HepG2 (cell line): Measurements from ENCODE around the gene PPP1R16B. TPM values are rescaled to one million over a fixed set of nuclear protein-coding genes. Genes with fewer than 3 reads are reported as not detected.
A peak's percentile ranks its signal among the peaks of the same experiment; 100 is the strongest.

ENCODE experiments used
- EED ChIP-seq: sonication (generic); formaldehyde crosslinking; IDR thresholded peaks from 2 replicates; pipeline ENCODE4 v1.5.0; 2020; ENCODE audit warnings: mild to moderate bottlenecking, missing genetic modification reagents
- ETV5 ChIP-seq: IDR thresholded peaks from 2 replicates; pipeline ENCODE4 v1.6.1; 2018; ENCODE audit warnings: missing biosample characterization, missing genetic modification reagents, inconsistent platforms, borderline replicate concordance
- HIVEP1 ChIP-seq: sonication (generic); formaldehyde crosslinking; IDR thresholded peaks from 2 replicates; pipeline ENCODE4 v1.4.0; 2020; ENCODE audit warnings: mild to moderate bottlenecking, missing genetic modification reagents
- KAT2B ChIP-seq: fragments of 150-350 bp; IDR thresholded peaks from 2 replicates; pipeline ENCODE4 v1.6.1; 2014; ENCODE audit warnings: low read depth, low read length, borderline replicate concordance
- KAT7 ChIP-seq: IDR thresholded peaks from 2 replicates; pipeline ENCODE4 v1.6.1; 2018; ENCODE audit warnings: borderline replicate concordance, missing compliant biosample characterization
- MTA3 ChIP-seq: sonication (generic); formaldehyde crosslinking; IDR thresholded peaks from 2 replicates; pipeline ENCODE4 v1.4.0; 2020; ENCODE audit warnings: missing genetic modification reagents
- MTF1 ChIP-seq: sonication (generic); formaldehyde crosslinking; IDR thresholded peaks from 2 replicates; pipeline ENCODE4 v1.5.0; 2020; ENCODE audit warnings: missing genetic modification reagents
- RARA ChIP-seq: IDR thresholded peaks from 2 replicates; pipeline ENCODE4 v1.6.1; 2016; ENCODE audit warnings: missing genetic modification reagents, missing compliant biosample characterization
- REL ChIP-seq: sonication (generic); formaldehyde crosslinking; conservative IDR thresholded peaks from 2 replicates; pipeline ENCODE4 v1.8.0; 2022; ENCODE audit warnings: mild to moderate bottlenecking, missing genetic modification reagents, moderate library complexity
- SALL1 ChIP-seq: sonication (generic); formaldehyde crosslinking; IDR thresholded peaks from 2 replicates; pipeline ENCODE4 v1.8.0; 2022; ENCODE audit warnings: mild to moderate bottlenecking, missing genetic modification reagents
- SIX4 ChIP-seq: sonication (generic); formaldehyde crosslinking; IDR thresholded peaks from 2 replicates; pipeline ENCODE4 v1.4.0; 2020; ENCODE audit warnings: missing genetic modification reagents
- TRIM24 ChIP-seq: sonication (generic); formaldehyde crosslinking; IDR thresholded peaks from 2 replicates; pipeline ENCODE4 v1.8.0; 2022; ENCODE audit warnings: mild to moderate bottlenecking, missing genetic modification reagents
- XBP1 ChIP-seq: sonication (generic); formaldehyde crosslinking; IDR thresholded peaks from 2 replicates; pipeline ENCODE4 v1.5.0; 2020; ENCODE audit warnings: missing genetic modification reagents
- ZFP37 ChIP-seq: sonication (generic); formaldehyde crosslinking; IDR thresholded peaks from 2 replicates; pipeline ENCODE4 v1.4.0; 2020; ENCODE audit warnings: missing genetic modification reagents, borderline replicate concordance
- ZNF180 ChIP-seq: sonication (generic); formaldehyde crosslinking; IDR thresholded peaks from 2 replicates; pipeline ENCODE4 v1.4.0; 2020; ENCODE audit warnings: low read depth, missing genetic modification reagents, borderline replicate concordance
- ZNF232 ChIP-seq: sonication (generic); formaldehyde crosslinking; IDR thresholded peaks from 2 replicates; pipeline ENCODE4 v1.4.0; 2020; ENCODE audit warnings: missing genetic modification reagents, borderline replicate concordance
- ZNF253 ChIP-seq: sonication (generic); formaldehyde crosslinking; IDR thresholded peaks from 2 replicates; pipeline ENCODE4 v1.8.0; 2022; ENCODE audit warnings: mild to moderate bottlenecking, missing genetic modification reagents, borderline replicate concordance
- ZNF292 ChIP-seq: sonication (generic); formaldehyde crosslinking; IDR thresholded peaks from 2 replicates; pipeline ENCODE4 v1.8.1; 2022; ENCODE audit warnings: mild to moderate bottlenecking, low read depth, missing genetic modification reagents, borderline replicate concordance
- ZNF724P ChIP-seq: sonication (generic); formaldehyde crosslinking; IDR thresholded peaks from 2 replicates; pipeline ENCODE4 v1.8.0; 2022; ENCODE audit warnings: missing genetic modification reagents, borderline replicate concordance
- polyA plus RNA-seq, 8 experiments: library from polyadenylated mRNA; depleted of rRNA in 3 of 8; stranded (reverse) in 7 of 8; unstranded in 1 of 8; fragments of >200 nt; fragmentation: Illumina TruSeq in 4 of 8; extraction: Trizol in 4 of 8; gene quantifications; 2 replicates each; pipeline versions ENCODE4 v1.2.1 to v1.2.3, GENCODE V29; 2011 to 2016; ENCODE audit warnings: low read depth in 4 of 8, missing spikeins in 1 of 8, mixed read lengths in 1 of 8; ENCODE audit not compliant: insufficient read depth in 1 of 8
- total RNA-seq, 5 experiments: library from RNA; depleted of rRNA; stranded (reverse); fragments of >200 nt; fragmentation: Illumina TruSeq; extraction: Trizol; gene quantifications; 2 replicates each; pipeline ENCODE4 v1.2.3, GENCODE V29; 2016; ENCODE audit warnings: low read depth in 1 of 5
- TF ChIP-seq, protein P1 (sequence below), 2 experiments: fragments of 450-650 bp in 1 of 2; sonication (generic) in 1 of 2; formaldehyde crosslinking in 1 of 2; IDR thresholded peaks; 2 replicates each; pipeline versions ENCODE4 v1.6.1 to v1.8.0; 2016 to 2022; ENCODE audit warnings: antibody characterized with exemption in 1 of 2, mild to moderate bottlenecking in 1 of 2, missing genetic modification reagents in 1 of 2

Gene PPP1R16B
- total and polyA plus RNA-seq, 2 of the 13 experiments (the other 11 are each of a cell fraction or from before 2014, with no cell fraction given): 0.02 to 0.11 TPM

- 0 out of 2 replicates have a peak, but pooled peaks have one; percentile 25 for TF ChIP-seq ETV5 (CRISPR knock-in tag)
- 0 out of 2 replicates have a peak, but pooled peaks have one; percentile 14 for TF ChIP-seq XBP1
- no peak for TF ChIP-seq MTA3 (CRISPR knock-in tag)
- TF ChIP-seq ZNF180 (CRISPR knock-in tag): 0 out of 2 replicates have a peak, but pooled peaks have one; percentile 59
- peak; percentile 85 for TF ChIP-seq ZNF232 (CRISPR knock-in tag)
- TF ChIP-seq ZNF724P (CRISPR knock-in tag): peak; percentile 94; the same call in 1 of the 2 replicates
- TF ChIP-seq ZNF253 (CRISPR knock-in tag): no peak; the same call in 1 of the 2 replicates
- TF ChIP-seq SIX4 (CRISPR knock-in tag): peak; percentile 13; the same call in 1 of the 2 replicates
- peak; percentile 94 for TF ChIP-seq HIVEP1
- TF ChIP-seq EED (CRISPR knock-in tag): peak; percentile 88
- 0 out of 2 replicates have a peak, but pooled peaks have one; percentile 77 for TF ChIP-seq MTF1 (CRISPR knock-in tag)
- peak; percentile 22; the same call in 1 of the 2 replicates for TF ChIP-seq ZFP37 (CRISPR knock-in tag)
- TF ChIP-seq REL (CRISPR knock-in tag): no peak
- TF ChIP-seq, protein P1, sequence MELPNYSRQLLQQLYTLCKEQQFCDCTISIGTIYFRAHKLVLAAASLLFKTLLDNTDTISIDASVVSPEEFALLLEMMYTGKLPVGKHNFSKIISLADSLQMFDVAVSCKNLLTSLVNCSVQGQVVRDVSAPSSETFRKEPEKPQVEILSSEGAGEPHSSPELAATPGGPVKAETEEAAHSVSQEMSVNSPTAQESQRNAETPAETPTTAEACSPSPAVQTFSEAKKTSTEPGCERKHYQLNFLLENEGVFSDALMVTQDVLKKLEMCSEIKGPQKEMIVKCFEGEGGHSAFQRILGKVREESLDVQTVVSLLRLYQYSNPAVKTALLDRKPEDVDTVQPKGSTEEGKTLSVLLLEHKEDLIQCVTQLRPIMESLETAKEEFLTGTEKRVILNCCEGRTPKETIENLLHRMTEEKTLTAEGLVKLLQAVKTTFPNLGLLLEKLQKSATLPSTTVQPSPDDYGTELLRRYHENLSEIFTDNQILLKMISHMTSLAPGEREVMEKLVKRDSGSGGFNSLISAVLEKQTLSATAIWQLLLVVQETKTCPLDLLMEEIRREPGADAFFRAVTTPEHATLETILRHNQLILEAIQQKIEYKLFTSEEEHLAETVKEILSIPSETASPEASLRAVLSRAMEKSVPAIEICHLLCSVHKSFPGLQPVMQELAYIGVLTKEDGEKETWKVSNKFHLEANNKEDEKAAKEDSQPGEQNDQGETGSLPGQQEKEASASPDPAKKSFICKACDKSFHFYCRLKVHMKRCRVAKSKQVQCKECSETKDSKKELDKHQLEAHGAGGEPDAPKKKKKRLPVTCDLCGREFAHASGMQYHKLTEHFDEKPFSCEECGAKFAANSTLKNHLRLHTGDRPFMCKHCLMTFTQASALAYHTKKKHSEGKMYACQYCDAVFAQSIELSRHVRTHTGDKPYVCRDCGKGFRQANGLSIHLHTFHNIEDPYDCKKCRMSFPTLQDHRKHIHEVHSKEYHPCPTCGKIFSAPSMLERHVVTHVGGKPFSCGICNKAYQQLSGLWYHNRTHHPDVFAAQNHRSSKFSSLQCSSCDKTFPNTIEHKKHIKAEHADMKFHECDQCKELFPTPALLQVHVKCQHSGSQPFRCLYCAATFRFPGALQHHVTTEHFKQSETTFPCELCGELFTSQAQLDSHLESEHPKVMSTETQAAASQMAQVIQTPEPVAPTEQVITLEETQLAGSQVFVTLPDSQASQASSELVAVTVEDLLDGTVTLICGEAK (IDR thresholded peaks at IDR 0.05): no peak
- TF ChIP-seq, protein P1 (CRISPR knock-in tag; IDR thresholded peaks at IDR 0.05): peak; percentile 93
- no peak for TF ChIP-seq KAT2B
- TF ChIP-seq ZNF292: no peak
- TF ChIP-seq SALL1 (CRISPR knock-in tag): peak; percentile 93
- TF ChIP-seq KAT7 (CRISPR knock-in tag): peak; percentile 99
- TF ChIP-seq TRIM24 (CRISPR knock-in tag): no peak
- peak; percentile 69 for TF ChIP-seq RARA (CRISPR knock-in tag)
Measured at GRCh38 chr20:38962044-38962927, 156.8 kb downstream of the PPP1R16B start, which contains the start of gene DHX35 (continued).
